C4-2B (cell line): ENCODE results near the gene GRB2.

Source experiments
- H3K27ac ChIP-seq: fragments of 450-650 bp; 2 replicates; pipeline ENCODE4 v1.5.1; 2017
- CTCF ChIP-seq: fragments of 450-650 bp; conservative IDR thresholded peaks from 2 replicates; pipeline ENCODE4 v1.5.1; 2017; ENCODE audit warnings: mild to moderate bottlenecking
- ZFX ChIP-seq: fragments of 450-650 bp; IDR thresholded peaks from 2 replicates; pipeline ENCODE4 v1.6.1; 2017

GRB2 gene

DNA sequence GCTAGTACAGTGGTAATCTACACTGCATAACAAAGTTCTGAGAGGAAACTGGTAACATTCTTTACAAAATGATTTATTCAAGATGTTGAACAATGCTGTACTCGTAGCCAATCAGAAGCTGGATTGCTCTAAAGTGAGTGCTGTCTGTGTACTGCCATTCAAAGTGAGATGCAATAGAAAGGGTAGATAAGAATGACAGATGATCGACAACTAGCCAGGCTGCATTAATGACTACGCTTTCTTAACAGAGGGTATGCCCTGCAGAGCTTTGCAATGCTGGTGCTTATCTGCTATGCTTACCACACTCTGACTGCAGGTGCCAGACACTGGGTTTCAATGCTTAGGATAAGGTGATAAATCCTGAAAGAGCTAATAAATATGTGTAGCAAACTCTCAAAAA lies 70.2 kb downstream of the GRB2 start:
- no peak for TF ChIP-seq CTCF
- no peak for TF ChIP-seq ZFX
- H3K27ac ChIP-seq = no peak overlapping the region

DNA sequence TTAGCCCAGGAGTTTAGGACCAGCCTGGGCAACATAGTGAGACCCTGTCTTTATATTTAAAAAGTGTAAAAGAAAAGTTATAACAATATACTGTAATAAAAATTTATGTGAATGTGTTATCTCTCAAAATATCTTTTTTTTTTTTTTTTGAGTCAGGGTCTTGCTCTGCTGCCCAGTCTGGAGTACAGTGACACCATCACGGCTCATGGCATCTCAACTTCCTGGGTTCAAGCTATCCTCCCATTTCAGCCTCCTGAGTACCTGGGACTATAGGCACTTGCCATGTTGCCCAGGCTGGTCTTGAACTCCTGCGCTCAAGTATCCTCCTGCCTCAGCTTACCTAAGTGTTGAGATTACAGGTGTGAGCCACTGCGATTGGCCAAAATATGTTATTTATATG lies 70.8 kb downstream of the GRB2 start:
- TF ChIP-seq ZFX (no peak), CTCF (no peak)
- H3K27ac ChIP-seq = no peak overlapping the region

- H3K27ac ChIP-seq = no peak overlapping the region
- TF ChIP-seq ZFX (no peak), CTCF (no peak)
Observed at GRCh38 chr17:75331671-75332070, 73.8 kb downstream of the GRB2 start.

DNA sequence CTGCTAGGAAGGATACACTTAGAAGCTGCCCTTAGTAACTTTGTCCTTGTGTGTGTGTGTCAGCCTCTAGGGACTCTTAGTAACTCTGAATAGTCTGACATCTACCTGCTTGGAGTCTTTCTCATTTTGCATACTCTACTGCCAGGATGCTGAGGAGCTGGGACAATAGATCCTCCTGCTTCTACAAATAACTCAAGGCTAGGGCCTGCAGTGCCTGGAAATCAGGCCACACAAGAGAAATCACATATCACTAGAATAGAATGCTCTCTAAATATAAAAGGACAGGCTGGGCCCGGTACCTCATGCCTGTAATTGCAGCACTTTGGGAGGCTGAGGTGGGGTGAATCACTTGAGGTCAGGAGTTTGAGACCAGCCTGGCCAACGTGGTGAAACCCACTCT lies 77.7 kb downstream of the GRB2 start:
- no peak overlapping the region for H3K27ac ChIP-seq
- TF ChIP-seq ZFX (no peak), CTCF (no peak)

GRCh38 chr17:75326226-75326848 lies 79.1 kb downstream of the GRB2 start:
- H3K27ac ChIP-seq = no peak overlapping the region
- TF ChIP-seq CTCF (no peak), ZFX (no peak)

DNA sequence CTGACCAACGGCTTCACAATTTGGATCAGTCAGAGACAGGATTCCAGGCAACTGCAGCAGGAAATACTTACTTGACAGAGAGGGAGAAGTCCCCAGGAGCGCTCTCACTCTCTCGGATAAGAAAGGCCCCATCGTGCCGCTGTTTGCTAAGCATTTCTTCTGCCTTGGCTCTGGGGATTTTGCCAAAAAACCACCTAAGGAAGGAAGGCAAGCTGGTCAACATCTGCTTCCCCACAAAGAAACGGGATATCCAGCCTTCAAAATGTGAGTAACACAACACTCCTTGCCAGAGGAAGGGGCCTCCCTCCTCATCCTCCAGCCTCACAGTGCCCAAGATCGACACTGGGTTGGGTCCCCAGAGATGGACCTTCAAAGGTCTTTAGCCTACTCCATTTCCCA lies 79.7 kb downstream of the GRB2 start:
- H3K27ac ChIP-seq = no peak overlapping the region
- TF ChIP-seq CTCF (no peak), ZFX (no peak)

GRCh38 chr17:75325348-75325747 lies 80.1 kb downstream of the GRB2 start:
- TF ChIP-seq ZFX = no peak
- no peak for TF ChIP-seq CTCF
- no peak overlapping the region for H3K27ac ChIP-seq
